Endodermal cell (in vitro differentiated cells): Measurements from ENCODE around the gene SNAP23. TPM values are rescaled to one million over a fixed set of nuclear protein-coding genes. Genes with fewer than 3 reads are reported as not detected.

Experiments used
- DNase-seq: peaks from one replicate; pipeline ENCODE4 v3.0.0-alpha.2; 2017
- H3K27ac ChIP-seq: 2 replicates; pipeline ENCODE4 v1.5.1; 2013; ENCODE audit warnings: mild to moderate bottlenecking, low read depth, low read length, moderate library complexity
- H3K27me3 ChIP-seq: 2 replicates; pipeline ENCODE4 v1.6.1; 2013; ENCODE audit warnings: mild to moderate bottlenecking, low read length, moderate library complexity; ENCODE audit not compliant: insufficient read depth, control insufficient read depth, poor library complexity, severe bottlenecking
- H3K36me3 ChIP-seq: 2 replicates; pipeline ENCODE4 v1.7.0; 2013; ENCODE audit warnings: mild to moderate bottlenecking, low read length, moderate library complexity; ENCODE audit not compliant: control insufficient read depth, insufficient read depth
- H3K4me1 ChIP-seq: one replicate; pipeline ENCODE4 v1.7.0; 2013; ENCODE audit warnings: low read length; ENCODE audit not compliant: control insufficient read depth, insufficient read depth
- H3K4me3 ChIP-seq: 2 replicates; pipeline ENCODE4 v1.5.1; 2013; ENCODE audit warnings: mild to moderate bottlenecking, low read length, moderate library complexity
- H3K9ac ChIP-seq: 2 replicates; pipeline ENCODE4 v1.6.1; 2013; ENCODE audit warnings: mild to moderate bottlenecking, low read length, moderate library complexity; ENCODE audit not compliant: poor library complexity, severe bottlenecking; ENCODE audit errors: extremely low read depth
- H3K9me3 ChIP-seq: 2 replicates; pipeline ENCODE4 v1.6.1; 2013; ENCODE audit warnings: mild to moderate bottlenecking, low read length, moderate library complexity; ENCODE audit not compliant: control insufficient read depth
- H3K27ac Mint-ChIP-seq: 2 replicates; pipeline ENCODE4 v1.8.0; 2020; ENCODE audit warnings: mixed read lengths
- H3K27me3 Mint-ChIP-seq: 2 replicates; pipeline ENCODE4 v1.8.0; 2021; ENCODE audit warnings: mild to moderate bottlenecking, mixed read lengths; ENCODE audit not compliant: insufficient read depth
- H3K36me3 Mint-ChIP-seq: 2 replicates; pipeline ENCODE4 v1.8.0; 2020; ENCODE audit warnings: low read depth, mixed read lengths
- H3K4me1 Mint-ChIP-seq: 2 replicates; pipeline ENCODE4 v1.8.0; 2020; ENCODE audit warnings: mixed read lengths
- H3K4me3 Mint-ChIP-seq: 2 replicates; pipeline ENCODE4 v1.8.0; 2020; ENCODE audit warnings: mild to moderate bottlenecking, moderate library complexity, mixed read lengths
- H3K9me3 Mint-ChIP-seq: 2 replicates; pipeline ENCODE4 v1.8.0; 2020; ENCODE audit warnings: mild to moderate bottlenecking, mixed read lengths
- WGBS, 2 experiments: methylation state at CpG; one replicate each; pipeline versions ENCODE4 v1.1.5 to v1.1.7; 2013; ENCODE audit warnings: missing lambda C conversion rate in 2 of 2, mixed read lengths in 1 of 2; ENCODE audit not compliant: insufficient coverage in 1 of 2, insufficient read length in 1 of 2; 5-methylcytosine and 5-hydroxymethylcytosine counted together
- total RNA-seq, 2 donors: library from RNA; stranded (reverse); fragmentation: NEBNext Ultra II Directional in 1 of 2; extraction: Animal tissue kit (Norgen Biotek cat#: 25700) in 1 of 2; gene quantifications; 2 replicates in 1 of 2; 3 replicates in 1 of 2; pipeline ENCODE4 v1.2.1, GENCODE V29; 2021
- TF ChIP-seq, protein P1 (sequence below): fragments of 200-600 bp; sonication (generic); conservative IDR thresholded peaks from 2 replicates; pipeline ENCODE4 v1.5.0; 2021; ENCODE audit warnings: antibody characterized with exemption, mild to moderate bottlenecking

Gene SNAP23
- total RNA-seq, 2 donors from 2014 or later: 62.0 to 68.8 TPM

DNA sequence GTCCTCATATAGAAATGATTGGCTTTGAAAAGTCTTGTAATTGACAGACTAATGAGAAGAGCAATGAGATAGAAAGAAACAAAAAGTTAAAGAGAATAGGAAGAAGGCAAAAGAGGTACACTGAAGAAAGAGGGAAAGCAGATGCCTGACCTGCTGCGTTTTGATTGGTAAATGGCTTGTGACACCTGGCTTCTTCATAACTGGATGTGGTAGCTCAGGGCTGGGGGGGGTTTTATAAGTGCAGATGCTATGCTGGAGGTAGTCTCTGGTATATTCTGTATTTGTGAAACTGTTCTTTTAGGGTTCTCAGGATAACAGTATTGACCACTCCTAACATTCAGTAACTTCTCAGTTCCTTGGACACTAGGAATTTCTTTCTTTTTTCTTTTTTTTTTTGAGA is 81.3 kb downstream of the SNAP23 start:
- peaks cover 17% of the 10 kb centered on the region for H3K4me1 Mint-ChIP-seq
- Histone ChIP-seq H3K9ac (no peak overlapping the region), H3K4me1 (no peaks in the 10 kb centered on the region), H3K27me3 (peaks cover 72% of the 10 kb centered on the region), H3K36me3 (no peaks in the 10 kb centered on the region), H3K4me3 (no peak overlapping the region), H3K9me3 (no peaks in the 10 kb centered on the region), H3K27ac (no peak overlapping the region)
- peak overlapping the region; percentile 69 for H3K4me3 Mint-ChIP-seq
- TF ChIP-seq, protein P1, sequence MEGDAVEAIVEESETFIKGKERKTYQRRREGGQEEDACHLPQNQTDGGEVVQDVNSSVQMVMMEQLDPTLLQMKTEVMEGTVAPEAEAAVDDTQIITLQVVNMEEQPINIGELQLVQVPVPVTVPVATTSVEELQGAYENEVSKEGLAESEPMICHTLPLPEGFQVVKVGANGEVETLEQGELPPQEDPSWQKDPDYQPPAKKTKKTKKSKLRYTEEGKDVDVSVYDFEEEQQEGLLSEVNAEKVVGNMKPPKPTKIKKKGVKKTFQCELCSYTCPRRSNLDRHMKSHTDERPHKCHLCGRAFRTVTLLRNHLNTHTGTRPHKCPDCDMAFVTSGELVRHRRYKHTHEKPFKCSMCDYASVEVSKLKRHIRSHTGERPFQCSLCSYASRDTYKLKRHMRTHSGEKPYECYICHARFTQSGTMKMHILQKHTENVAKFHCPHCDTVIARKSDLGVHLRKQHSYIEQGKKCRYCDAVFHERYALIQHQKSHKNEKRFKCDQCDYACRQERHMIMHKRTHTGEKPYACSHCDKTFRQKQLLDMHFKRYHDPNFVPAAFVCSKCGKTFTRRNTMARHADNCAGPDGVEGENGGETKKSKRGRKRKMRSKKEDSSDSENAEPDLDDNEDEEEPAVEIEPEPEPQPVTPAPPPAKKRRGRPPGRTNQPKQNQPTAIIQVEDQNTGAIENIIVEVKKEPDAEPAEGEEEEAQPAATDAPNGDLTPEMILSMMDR: no peak
- H3K9me3 Mint-ChIP-seq: no peaks in the 10 kb centered on the region
- 94 to 100% methylated on average over 1 of the region's 1 CpG for WGBS, 2 experiments
- H3K27me3 Mint-ChIP-seq: peaks cover 92% of the 10 kb centered on the region
- no peak for DNase-seq
- H3K36me3 Mint-ChIP-seq: no peaks in the 10 kb centered on the region
- no peak overlapping the region for H3K27ac Mint-ChIP-seq

DNA sequence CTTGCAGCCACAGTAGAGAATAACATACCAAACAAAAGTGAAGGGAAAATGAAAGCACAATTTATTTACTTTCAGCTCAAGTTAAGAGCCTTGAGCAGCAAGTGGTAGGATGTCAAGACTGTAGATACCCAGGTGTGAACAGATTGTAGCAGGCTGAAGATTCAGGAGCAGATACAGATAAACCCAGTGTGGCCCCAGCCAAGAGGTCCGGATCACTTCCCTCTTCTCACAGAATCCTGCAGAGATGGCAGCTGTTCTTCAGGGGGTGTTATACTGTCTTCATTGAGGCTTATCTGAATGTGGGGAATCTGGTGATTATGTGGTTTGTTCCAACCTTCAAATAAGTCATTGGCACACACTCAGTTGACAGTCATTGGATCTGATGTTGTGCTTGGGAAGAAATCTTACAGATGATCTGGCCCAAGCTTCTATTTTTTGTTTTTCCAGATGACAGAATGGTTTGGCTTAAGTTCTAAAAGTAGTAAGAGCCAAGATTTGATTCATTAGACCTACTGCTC is 82.1 kb downstream of the SNAP23 start:
- Mint-ChIP-seq H3K4me3 (no peak overlapping the region), H3K27me3 (peaks cover 92% of the 10 kb centered on the region), H3K36me3 (no peaks in the 10 kb centered on the region), H3K27ac (no peak overlapping the region), H3K4me1 (peaks cover 18% of the 10 kb centered on the region), H3K9me3 (no peaks in the 10 kb centered on the region)
- H3K4me1 ChIP-seq: no peaks in the 10 kb centered on the region
- DNase-seq: peak; percentile 60
- H3K27ac ChIP-seq: no peak overlapping the region
- TF ChIP-seq, protein P1: no peak
- H3K9ac ChIP-seq: no peak overlapping the region
- 36% methylated on average over 1 of the region's 1 CpG; no CpG with 5 or more reads in 1 of the 2 experiments for WGBS, 2 experiments
- no peak overlapping the region for H3K4me3 ChIP-seq
- no peaks in the 10 kb centered on the region for H3K9me3 ChIP-seq
- H3K36me3 ChIP-seq: no peaks in the 10 kb centered on the region
- H3K27me3 ChIP-seq: peaks cover 80% of the 10 kb centered on the region

DNA sequence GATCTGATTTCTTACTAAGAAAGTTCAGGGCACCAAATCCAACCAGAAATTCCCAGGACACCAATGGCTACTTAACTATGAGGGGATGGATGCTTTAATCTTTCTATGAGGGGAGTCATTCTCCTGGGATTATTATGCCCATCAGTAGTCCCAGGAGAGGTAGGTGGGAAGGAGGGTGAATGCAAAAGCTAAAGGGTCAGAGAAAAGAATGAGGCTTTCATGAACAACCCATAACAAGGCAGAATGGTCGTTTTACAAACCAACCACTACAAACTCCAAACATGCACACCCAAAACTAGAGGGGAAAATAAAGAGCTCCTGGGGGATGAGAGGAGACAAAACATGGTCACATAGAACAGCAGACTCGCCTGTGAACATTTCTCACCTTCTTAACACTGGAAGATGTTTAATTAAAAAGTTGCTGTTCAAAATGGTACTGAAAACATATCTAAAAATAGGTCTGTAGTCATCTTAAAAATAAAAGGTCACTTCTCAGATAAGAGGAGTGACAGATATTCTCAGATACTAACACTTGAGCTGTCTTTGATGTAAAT is 83.6 kb downstream of the SNAP23 start:
- Histone ChIP-seq H3K27me3 (peaks cover 87% of the 10 kb centered on the region), H3K4me1 (peaks cover 3% of the 10 kb centered on the region), H3K4me3 (no peak overlapping the region), H3K9ac (no peak overlapping the region), H3K36me3 (no peaks in the 10 kb centered on the region), H3K27ac (no peak overlapping the region), H3K9me3 (no peaks in the 10 kb centered on the region)
- H3K4me1 Mint-ChIP-seq: peaks cover 28% of the 10 kb centered on the region
- no peak overlapping the region for H3K4me3 Mint-ChIP-seq
- no peaks in the 10 kb centered on the region for H3K9me3 Mint-ChIP-seq
- WGBS, 2 experiments: 91% methylated on average over 1 of the region's 2 CpGs; no CpG with 5 or more reads in 1 of the 2 experiments
- no peaks in the 10 kb centered on the region for H3K36me3 Mint-ChIP-seq
- DNase-seq: no peak
- H3K27me3 Mint-ChIP-seq: peaks cover 95% of the 10 kb centered on the region
- no peak overlapping the region for H3K27ac Mint-ChIP-seq
- TF ChIP-seq, protein P1: no peak
